HepG2 (cell line): ENCODE data around the gene NRP1. TPM values are rescaled to one million over a fixed set of nuclear protein-coding genes. Genes with fewer than 3 reads are reported as not detected.

ENCODE experiments used
- AHR ChIP-seq: IDR thresholded peaks from 2 replicates; pipeline ENCODE4 v1.6.1; 2018; ENCODE audit warnings: missing genetic modification reagents, missing compliant biosample characterization
- ARID5B ChIP-seq: IDR thresholded peaks from 2 replicates; pipeline ENCODE4 v1.4.0; 2020; ENCODE audit warnings: mild to moderate bottlenecking, missing genetic modification reagents
- EZH2 ChIP-seq: conservative IDR thresholded peaks from 2 replicates; pipeline ENCODE4 v1.6.1; 2012; ENCODE audit warnings: mild to moderate bottlenecking, low read depth, low read length, moderate library complexity
- FLYWCH1 ChIP-seq: sonication (generic); formaldehyde crosslinking; IDR thresholded peaks from 2 replicates; pipeline ENCODE4 v1.8.1; 2023; ENCODE audit warnings: mild to moderate bottlenecking, missing genetic modification reagents
- HDAC1 ChIP-seq: sonication (generic); formaldehyde crosslinking; IDR thresholded peaks from 2 replicates; pipeline ENCODE4 v1.5.1; 2020; ENCODE audit warnings: mild to moderate bottlenecking, missing genetic modification reagents
- KDM5B ChIP-seq: sonication (generic); formaldehyde crosslinking; IDR thresholded peaks from 2 replicates; pipeline ENCODE4 v1.4.0; 2020; ENCODE audit warnings: missing genetic modification reagents, mild to moderate bottlenecking, borderline replicate concordance
- KLF9 ChIP-seq: IDR thresholded peaks from 2 replicates; pipeline ENCODE4 v1.6.1; 2016; ENCODE audit warnings: low read depth
- NRL ChIP-seq: sonication (generic); formaldehyde crosslinking; IDR thresholded peaks from 2 replicates; pipeline ENCODE4 v1.5.0; 2020; ENCODE audit warnings: missing genetic modification reagents, mild to moderate bottlenecking, moderate library complexity, borderline replicate concordance
- RORA ChIP-seq: sonication (generic); formaldehyde crosslinking; IDR thresholded peaks from 2 replicates; pipeline ENCODE4 v1.5.0; 2020; ENCODE audit warnings: mild to moderate bottlenecking, missing genetic modification reagents, moderate library complexity
- TFDP2 ChIP-seq: sonication (generic); formaldehyde crosslinking; IDR thresholded peaks from 2 replicates; pipeline ENCODE4 v1.4.0; 2020; ENCODE audit warnings: missing genetic modification reagents
- ZMYM4 ChIP-seq: sonication (generic); formaldehyde crosslinking; IDR thresholded peaks from 2 replicates; pipeline ENCODE4 v1.8.1; 2023; ENCODE audit warnings: mild to moderate bottlenecking, missing genetic modification reagents
- ZNF18 ChIP-seq: sonication (generic); formaldehyde crosslinking; IDR thresholded peaks from 2 replicates; pipeline ENCODE4 v1.8.0; 2022; ENCODE audit warnings: mild to moderate bottlenecking, missing genetic modification reagents; ENCODE audit not compliant: insufficient replicate concordance
- ZNF616 ChIP-seq: sonication (generic); formaldehyde crosslinking; IDR thresholded peaks from 2 replicates; pipeline ENCODE4 v1.5.0; 2020; ENCODE audit warnings: low read depth, mild to moderate bottlenecking, missing genetic modification reagents
- ZNF691 ChIP-seq: sonication (generic); formaldehyde crosslinking; IDR thresholded peaks from 2 replicates; pipeline ENCODE4 v1.4.0; 2020; ENCODE audit warnings: missing genetic modification reagents, low read depth, mild to moderate bottlenecking, borderline replicate concordance
- ZNF720 ChIP-seq: sonication (generic); formaldehyde crosslinking; IDR thresholded peaks from 2 replicates; pipeline ENCODE4 v1.4.0; 2020; ENCODE audit warnings: missing genetic modification reagents
- ZSCAN5A ChIP-seq: sonication (generic); formaldehyde crosslinking; IDR thresholded peaks from 2 replicates; pipeline ENCODE4 v1.8.0; 2022; ENCODE audit warnings: mild to moderate bottlenecking, missing genetic modification reagents, borderline replicate concordance
- polyA plus RNA-seq, 8 experiments: library from polyadenylated mRNA; depleted of rRNA in 3 of 8; stranded (reverse) in 7 of 8; unstranded in 1 of 8; fragments of >200 nt; fragmentation: Illumina TruSeq in 4 of 8; extraction: Trizol in 4 of 8; gene quantifications; 2 replicates each; pipeline versions ENCODE4 v1.2.1 to v1.2.3, GENCODE V29; 2011 to 2016; ENCODE audit warnings: low read depth in 4 of 8, missing spikeins in 1 of 8, mixed read lengths in 1 of 8; ENCODE audit not compliant: insufficient read depth in 1 of 8
- total RNA-seq, 5 experiments: library from RNA; depleted of rRNA; stranded (reverse); fragments of >200 nt; fragmentation: Illumina TruSeq; extraction: Trizol; gene quantifications; 2 replicates each; pipeline ENCODE4 v1.2.3, GENCODE V29; 2016; ENCODE audit warnings: low read depth in 1 of 5

NRP1 gene
- total and polyA plus RNA-seq, 2 of the 13 experiments (the other 11 are each of a cell fraction or from before 2014, with no cell fraction given): 5.3 to 5.8 TPM

GRCh38 chr10:33334805-33335550 is 511 bp upstream of the NRP1 start (continued):
- TF ChIP-seq ARID5B: peak; percentile 57
- no peak for TF ChIP-seq EZH2
- no peak for TF ChIP-seq RORA (CRISPR knock-in tag)
- TF ChIP-seq ZSCAN5A (CRISPR knock-in tag): no peak
- no peak for TF ChIP-seq ZNF616 (CRISPR knock-in tag)
- TF ChIP-seq TFDP2 (CRISPR knock-in tag): peak; percentile 45; the same call in 1 of the 2 replicates
- TF ChIP-seq ZNF720 (CRISPR knock-in tag): no peak
- TF ChIP-seq HDAC1 (CRISPR knock-in tag): peak; percentile 60
- TF ChIP-seq AHR (CRISPR knock-in tag): no peak
- TF ChIP-seq NRL: peak; percentile 68
- TF ChIP-seq ZNF691: peak; percentile 63; the same call in 1 of the 2 replicates
- TF ChIP-seq ZNF18 (CRISPR knock-in tag): peak; percentile 61
- TF ChIP-seq KLF9 (CRISPR knock-in tag): no peak
- TF ChIP-seq ZMYM4 (CRISPR knock-in tag): peak; percentile 40; the same call in 1 of the 2 replicates
- TF ChIP-seq FLYWCH1 (CRISPR knock-in tag): no peak
- peak; percentile 58; the same call in 1 of the 2 replicates for TF ChIP-seq KDM5B (CRISPR knock-in tag)
